Measurements from ENCODE around the gene CPNE1.

CPNE1 gene

GRCh38 chr20:35653893-35654292, 10.8 kb downstream of the CPNE1 start:
- no peak for DNase-seq

DNA sequence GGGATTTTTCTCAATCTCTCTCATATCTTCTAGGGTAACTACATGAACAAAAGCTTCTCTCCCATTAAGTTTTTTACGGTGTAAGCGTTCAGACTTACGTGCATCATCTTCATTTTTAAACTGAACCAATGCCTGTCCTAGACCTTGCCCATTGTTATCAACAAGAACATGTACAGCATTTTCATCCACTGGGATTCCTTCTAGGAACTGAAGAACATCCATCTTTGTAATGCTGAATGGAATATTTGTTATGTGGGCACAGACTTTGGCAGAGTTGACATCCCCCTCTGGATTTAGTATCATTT, 11.3 kb downstream of the CPNE1 start:
- DNase-seq = no peak

GRCh38 chr20:35652641-35653429, 11.9 kb downstream of the CPNE1 start:
- no peak for DNase-seq

- DNase-seq = no peak
These were observed 12.7 kb downstream of the CPNE1 start for GRCh38 chr20:35651958-35652357.

GRCh38 chr20:35650632-35651031, 14.1 kb downstream of the CPNE1 start:
- no peak for DNase-seq

DNA sequence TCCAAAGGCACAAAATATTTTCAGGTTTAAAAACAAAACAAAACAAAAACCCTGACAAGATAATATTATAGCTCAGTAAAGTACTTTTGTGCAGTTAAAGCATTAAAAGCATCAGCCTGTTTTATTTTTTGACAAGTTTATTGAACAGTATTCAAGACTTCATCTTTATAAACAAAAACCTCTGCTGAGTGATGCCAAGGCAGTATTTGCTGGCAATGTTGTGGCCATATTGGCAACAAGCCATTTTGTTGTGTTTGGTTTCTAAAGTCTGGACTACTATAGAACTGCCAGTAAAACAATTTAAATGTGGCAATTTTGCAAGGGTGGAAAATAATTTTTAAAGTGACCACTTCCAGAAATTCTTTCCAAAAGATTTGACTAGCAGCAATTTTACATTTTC, 15.9 kb downstream of the CPNE1 start:
- peak in 1 of 14 donors; percentile 4 for DNase-seq

GRCh38 chr20:35644806-35645205, 19.9 kb downstream of the CPNE1 start:
- DNase-seq = no peak

GRCh38 chr20:35643045-35643444, 21.7 kb downstream of the CPNE1 start:
- DNase-seq = no peak

- DNase-seq = no peak
These were observed 23.0 kb downstream of the CPNE1 start for GRCh38 chr20:35641743-35642142.

DNA sequence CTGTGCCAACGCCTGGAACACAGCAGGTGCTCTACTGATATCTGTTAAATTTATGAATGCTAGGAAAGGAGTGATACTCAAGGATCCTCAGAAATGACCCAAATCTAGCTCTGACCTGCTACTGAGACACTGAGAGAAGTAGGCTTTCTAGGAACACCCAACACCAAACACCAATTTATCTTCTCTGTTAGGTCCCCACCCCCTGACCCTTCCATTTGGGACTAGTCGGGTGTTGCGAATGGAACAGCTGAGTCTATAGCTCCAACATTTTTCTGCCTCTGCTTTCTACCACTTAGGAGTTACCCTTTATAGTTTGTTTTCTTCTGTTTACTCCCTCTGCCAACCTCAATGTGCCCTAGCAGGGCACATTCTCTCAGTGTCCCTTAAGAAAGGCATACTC, 24.0 kb downstream of the CPNE1 start:
- DNase-seq = no peak

GRCh38 chr20:35638751-35639150, 25.9 kb downstream of the CPNE1 start:
- DNase-seq = no peak

GRCh38 chr20:35637276-35637675, 27.4 kb downstream of the CPNE1 start:
- DNase-seq = no peak

- no peak for DNase-seq
These were observed 28.6 kb downstream of the CPNE1 start for GRCh38 chr20:35636095-35636494.

GRCh38 chr20:35635652-35636051, 29.0 kb downstream of the CPNE1 start:
- DNase-seq = no peak

DNA sequence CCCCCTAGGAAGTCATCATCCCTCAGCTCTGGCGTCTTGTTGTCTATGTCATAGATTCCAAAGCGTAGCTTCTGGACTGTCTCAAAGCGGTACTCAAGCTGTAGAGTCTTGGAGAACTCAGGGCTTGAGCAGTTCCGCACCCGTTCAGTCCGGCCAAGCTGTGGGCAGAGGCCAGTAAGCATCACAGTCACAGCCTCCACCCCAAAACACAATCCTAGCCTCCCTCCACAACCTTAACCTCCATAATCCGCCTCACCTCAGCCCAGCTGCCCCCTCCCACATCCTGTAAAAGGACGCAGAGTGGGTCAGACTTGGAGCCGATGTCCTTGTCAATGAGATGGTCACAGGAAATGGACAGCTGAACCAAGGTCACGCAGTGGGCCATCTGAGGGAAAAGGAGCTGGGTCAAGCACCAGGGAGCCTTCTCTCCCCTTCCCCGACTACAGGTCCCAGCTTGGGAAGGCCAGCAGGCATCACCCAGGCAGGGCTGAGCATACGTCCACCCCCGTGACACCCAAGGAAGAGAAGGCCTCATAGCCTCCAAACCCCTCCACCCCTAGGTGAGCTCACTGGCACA, 32.1 kb downstream of the CPNE1 start:
- DNase-seq = no peak

- no peak for DNase-seq
These were observed 34.1 kb downstream of the CPNE1 start for GRCh38 chr20:35630636-35631035.

- no peak for DNase-seq
These were observed 35.1 kb downstream of the CPNE1 start for GRCh38 chr20:35629427-35630145.

DNA sequence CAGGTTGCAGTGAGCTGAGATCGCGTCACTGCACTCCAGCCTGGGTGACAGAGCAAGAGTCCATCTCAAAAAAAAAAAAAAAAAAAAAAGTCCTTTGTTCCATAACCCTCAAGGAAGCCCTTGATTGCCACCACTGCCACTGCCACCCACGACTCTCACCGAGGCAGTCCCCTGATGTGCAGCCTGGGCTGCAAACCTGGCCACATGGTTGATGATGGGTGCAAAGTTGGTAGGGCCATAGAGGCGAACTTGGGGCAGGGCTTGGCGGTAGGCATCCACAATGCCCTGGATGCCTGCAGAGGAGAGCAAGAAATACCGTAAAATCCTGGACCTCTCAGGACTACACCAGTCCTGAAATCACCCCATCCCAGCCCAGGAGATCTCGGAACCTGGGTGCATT, 37.6 kb downstream of the CPNE1 start:
- no peak for DNase-seq

DNA sequence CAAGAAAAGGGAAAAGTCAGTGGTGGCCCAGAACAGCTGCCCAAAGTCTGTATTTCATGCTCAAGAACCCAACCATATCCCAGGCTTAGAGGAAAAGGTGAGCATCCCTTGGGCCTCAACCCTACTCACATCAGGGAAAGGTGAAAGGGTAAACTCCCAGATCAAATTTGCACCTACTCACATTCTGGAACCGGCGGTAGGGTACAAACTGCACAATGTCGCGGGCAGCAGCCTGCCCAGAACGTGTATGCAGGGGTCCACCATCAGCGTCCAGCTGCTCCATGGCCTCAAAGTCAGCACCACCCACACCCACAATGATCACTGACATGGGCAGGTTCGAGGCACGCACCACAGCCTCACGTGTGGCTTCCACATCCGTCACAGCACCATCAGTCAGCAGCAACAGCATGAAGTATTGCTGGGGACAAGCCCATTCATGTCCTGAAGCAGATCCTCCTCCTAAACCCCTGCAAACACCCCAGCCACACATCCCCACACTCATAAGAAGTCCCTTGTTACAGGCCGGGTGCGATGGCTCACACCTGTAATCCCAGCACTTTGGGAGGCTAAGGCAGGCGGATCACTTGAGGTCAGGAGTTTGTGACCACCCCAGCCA, 38.2 kb downstream of the CPNE1 start:
- DNase-seq = no peak

DNA sequence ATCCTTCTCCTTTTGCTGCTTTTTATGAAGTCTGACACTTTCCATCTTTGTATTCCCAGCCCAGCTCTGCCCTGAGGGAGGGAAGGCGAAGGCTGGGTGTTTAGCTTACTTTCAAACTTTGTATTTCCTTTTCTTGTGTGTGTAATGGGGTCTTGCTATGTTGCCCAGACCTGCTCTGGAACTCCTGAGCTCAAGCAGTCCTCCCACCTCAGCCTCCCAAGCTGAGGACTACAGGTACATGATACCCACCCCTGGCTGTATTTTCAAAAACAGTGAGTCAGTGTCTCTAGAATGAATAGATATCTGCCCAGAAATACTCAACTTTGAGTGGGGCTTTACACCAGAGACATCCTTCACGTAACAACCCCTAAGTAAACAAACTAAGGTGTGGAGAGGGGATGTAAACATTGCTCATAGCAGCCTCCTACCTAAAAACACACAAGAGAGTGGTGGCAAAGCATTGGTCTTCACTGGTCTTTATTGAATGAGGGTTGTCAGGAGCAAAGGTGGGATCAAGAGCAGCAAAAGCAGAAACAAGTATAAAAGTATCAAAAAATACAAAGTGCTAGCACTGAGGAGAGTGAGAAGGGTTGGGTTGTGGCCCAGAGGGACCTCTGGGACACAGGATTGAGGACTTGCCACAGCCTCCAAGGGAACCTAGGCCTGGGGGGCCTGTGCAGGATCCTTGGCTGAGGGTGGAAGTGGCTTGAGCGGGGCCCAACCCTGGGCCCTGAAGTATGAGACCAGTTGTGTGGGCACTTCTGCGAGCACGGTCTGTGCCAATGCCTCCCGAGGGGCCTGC, 38.9 kb downstream of the CPNE1 start:
- peak in 1 of 14 donors; percentile 6 for DNase-seq

- no peak for DNase-seq
These were observed 43.1 kb downstream of the CPNE1 start for GRCh38 chr20:35621560-35621946.

- DNase-seq = no peak
These were observed 43.7 kb downstream of the CPNE1 start for GRCh38 chr20:35620818-35621559.
